ENCODE data around the gene MFN2. TPM values are rescaled to one million over a fixed set of nuclear protein-coding genes. Genes with fewer than 3 reads are reported as not detected.
"Not testable (repeated sequence)": the region's sequence is repeated elsewhere in the genome, so short reads cannot be mapped to it uniquely, and the experiment has no call there.

Gene MFN2
- total RNA-seq, 3 donors from 2014 or later (not counting 1 experiment from before 2014, with no cell fraction given) = 54.7 to 65.9 (median 55.8) TPM

DNA sequence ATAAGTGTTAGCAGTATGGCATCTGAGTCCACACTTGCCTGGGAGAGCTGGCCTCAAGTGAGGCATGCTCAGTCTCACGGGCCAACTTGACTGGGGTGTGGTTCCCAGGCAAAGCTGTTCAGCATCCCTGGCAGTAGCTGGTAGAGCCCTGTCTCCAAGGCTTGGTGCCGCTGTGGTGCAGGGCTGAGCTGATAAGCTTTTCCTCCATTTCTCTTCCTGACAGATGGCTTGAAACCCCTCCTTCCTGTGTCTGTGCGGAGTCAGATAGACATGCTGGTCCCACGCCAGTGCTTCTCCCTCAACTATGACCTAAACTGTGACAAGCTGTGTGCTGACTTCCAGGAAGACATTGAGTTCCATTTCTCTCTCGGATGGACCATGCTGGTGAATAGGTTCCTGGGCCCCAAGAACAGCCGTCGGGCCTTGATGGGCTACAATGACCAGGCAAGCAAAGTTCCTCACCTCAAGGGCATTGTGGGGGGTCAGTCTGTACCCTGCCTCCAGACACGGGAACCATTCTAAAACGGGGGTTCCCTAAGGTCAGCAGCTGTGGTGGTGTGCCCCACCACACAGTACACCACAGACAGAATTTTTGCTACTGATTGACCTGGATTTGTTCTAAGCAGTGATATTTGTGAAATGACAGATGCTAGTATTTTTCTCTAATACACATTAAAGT lies 25.4 kb downstream of the MFN2 start:
- 94% methylated on average over 9 of the region's 9 CpGs for WGBS (ENCODE audit: insufficient coverage)
- no peaks in the 10 kb centered on the region for H3K4me1 ChIP-seq (ENCODE audit: control insufficient read depth, insufficient read depth, low read length)
- no peaks in the 10 kb centered on the region for H3K27me3 Mint-ChIP-seq (ENCODE audit: low read depth in 2 of 2)
- TF ChIP-seq, protein P1, sequence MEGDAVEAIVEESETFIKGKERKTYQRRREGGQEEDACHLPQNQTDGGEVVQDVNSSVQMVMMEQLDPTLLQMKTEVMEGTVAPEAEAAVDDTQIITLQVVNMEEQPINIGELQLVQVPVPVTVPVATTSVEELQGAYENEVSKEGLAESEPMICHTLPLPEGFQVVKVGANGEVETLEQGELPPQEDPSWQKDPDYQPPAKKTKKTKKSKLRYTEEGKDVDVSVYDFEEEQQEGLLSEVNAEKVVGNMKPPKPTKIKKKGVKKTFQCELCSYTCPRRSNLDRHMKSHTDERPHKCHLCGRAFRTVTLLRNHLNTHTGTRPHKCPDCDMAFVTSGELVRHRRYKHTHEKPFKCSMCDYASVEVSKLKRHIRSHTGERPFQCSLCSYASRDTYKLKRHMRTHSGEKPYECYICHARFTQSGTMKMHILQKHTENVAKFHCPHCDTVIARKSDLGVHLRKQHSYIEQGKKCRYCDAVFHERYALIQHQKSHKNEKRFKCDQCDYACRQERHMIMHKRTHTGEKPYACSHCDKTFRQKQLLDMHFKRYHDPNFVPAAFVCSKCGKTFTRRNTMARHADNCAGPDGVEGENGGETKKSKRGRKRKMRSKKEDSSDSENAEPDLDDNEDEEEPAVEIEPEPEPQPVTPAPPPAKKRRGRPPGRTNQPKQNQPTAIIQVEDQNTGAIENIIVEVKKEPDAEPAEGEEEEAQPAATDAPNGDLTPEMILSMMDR (IDR thresholded peaks at IDR 0.05) = no peak
- H3K4me3 ChIP-seq (ENCODE audit: low read length) = no peak overlapping the region
- intact Hi-C loops (cut with micrococcal nuclease) = no loop called here
- no peaks in the 10 kb centered on the region for H3K27me3 ChIP-seq (ENCODE audit: control insufficient read depth, insufficient read depth, low read length)
- H3K36me3 ChIP-seq (ENCODE audit: control insufficient read depth, insufficient read depth, low read length) = peaks cover 67% of the 10 kb centered on the region
- peaks cover 15% of the 10 kb centered on the region for H3K36me3 Mint-ChIP-seq
- H3K27ac ChIP-seq (ENCODE audit: low read length) = no peak overlapping the region
- ATAC-seq (no peak), DNase-seq (no peak)
- no peak overlapping the region for H3K4me3 Mint-ChIP-seq
- no peaks in the 10 kb centered on the region for H3K9me3 ChIP-seq (ENCODE audit: control insufficient read depth, insufficient read depth, low read length)
- H3K9me3 Mint-ChIP-seq = no peaks in the 10 kb centered on the region
- no peak overlapping the region for H3K27ac Mint-ChIP-seq
- H3K4me1 Mint-ChIP-seq = no peaks in the 10 kb centered on the region

DNA sequence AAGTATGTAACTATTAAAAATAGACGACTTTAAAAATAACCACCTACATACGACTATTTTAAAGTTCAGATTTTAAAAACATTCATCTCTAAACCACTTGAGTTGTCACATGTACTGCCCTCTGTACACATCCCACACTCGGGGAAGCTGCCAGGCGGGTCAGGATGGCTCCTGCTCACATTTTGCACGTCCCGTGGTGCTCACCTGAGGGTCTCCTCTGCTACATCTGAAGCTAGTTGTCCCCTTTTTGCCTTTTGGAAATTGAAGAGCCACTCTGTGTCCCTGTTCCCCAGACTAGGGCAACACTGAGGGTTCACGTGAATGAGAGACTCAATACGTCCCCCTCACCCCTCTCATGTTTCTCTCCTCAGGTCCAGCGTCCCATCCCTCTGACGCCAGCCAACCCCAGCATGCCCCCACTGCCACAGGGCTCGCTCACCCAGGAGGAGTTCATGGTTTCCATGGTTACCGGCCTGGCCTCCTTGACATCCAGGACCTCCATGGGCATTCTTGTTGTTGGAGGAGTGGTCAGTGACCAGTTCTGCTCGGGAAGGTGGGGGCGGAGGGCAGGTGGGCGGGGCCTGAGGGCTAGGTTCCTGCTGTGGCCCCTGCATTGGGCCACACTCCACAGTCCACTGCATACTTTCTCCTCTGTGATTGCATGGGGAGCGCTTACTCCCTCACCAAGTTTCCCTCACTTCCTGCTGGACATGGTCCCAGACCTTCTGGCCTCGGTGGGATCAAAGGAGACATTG lies 26.1 kb downstream of the MFN2 start:
- Histone ChIP-seq H3K9me3 (ENCODE audit: control insufficient read depth, insufficient read depth, low read length) (no peaks in the 10 kb centered on the region), H3K4me1 (ENCODE audit: control insufficient read depth, insufficient read depth, low read length) (no peaks in the 10 kb centered on the region), H3K4me3 (ENCODE audit: low read length) (no peak overlapping the region), H3K36me3 (ENCODE audit: control insufficient read depth, insufficient read depth, low read length) (peaks cover 72% of the 10 kb centered on the region), H3K27ac (ENCODE audit: low read length) (no peak overlapping the region), H3K27me3 (ENCODE audit: control insufficient read depth, insufficient read depth, low read length) (no peaks in the 10 kb centered on the region)
- intact Hi-C loops (cut with micrococcal nuclease) = no loop called here
- WGBS (ENCODE audit: insufficient coverage) = 93% methylated on average over 17 of the region's 17 CpGs
- Mint-ChIP-seq H3K4me1 (no peaks in the 10 kb centered on the region), H3K9me3 (no peaks in the 10 kb centered on the region), H3K4me3 (no peak overlapping the region), H3K27me3 (ENCODE audit: low read depth in 2 of 2) (no peaks in the 10 kb centered on the region), H3K36me3 (peaks cover 15% of the 10 kb centered on the region), H3K27ac (no peak overlapping the region)
- no peak for ATAC-seq
- no peak for DNase-seq
- TF ChIP-seq, protein P1 (IDR thresholded peaks at IDR 0.05) = no peak

DNA sequence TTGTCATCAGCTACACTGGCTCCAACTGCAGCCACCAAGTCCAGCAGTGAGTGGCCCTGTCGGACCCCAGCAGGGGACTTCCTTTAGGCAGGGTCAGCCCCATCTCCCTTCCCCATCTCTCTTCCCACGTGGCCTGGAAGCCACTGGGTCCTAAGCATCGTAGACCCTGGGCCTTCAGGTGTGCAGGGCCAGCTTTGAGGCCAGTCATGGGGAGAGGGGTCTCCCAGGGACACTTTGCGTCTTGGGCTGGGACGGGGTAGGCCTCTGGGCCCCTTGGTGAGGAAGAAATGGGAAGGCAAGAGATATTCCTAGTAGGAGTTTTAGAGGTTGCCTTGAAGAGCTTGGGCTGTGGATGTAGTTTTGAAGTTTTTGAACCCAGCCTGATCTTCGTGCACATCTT lies 27.0 kb downstream of the MFN2 start:
- Histone ChIP-seq H3K9me3 (ENCODE audit: control insufficient read depth, insufficient read depth, low read length) (no peaks in the 10 kb centered on the region), H3K27ac (ENCODE audit: low read length) (no peak overlapping the region), H3K4me1 (ENCODE audit: control insufficient read depth, insufficient read depth, low read length) (no peaks in the 10 kb centered on the region), H3K27me3 (ENCODE audit: control insufficient read depth, insufficient read depth, low read length) (no peaks in the 10 kb centered on the region), H3K4me3 (ENCODE audit: low read length) (no peak overlapping the region), H3K36me3 (ENCODE audit: control insufficient read depth, insufficient read depth, low read length) (peaks cover 72% of the 10 kb centered on the region)
- Mint-ChIP-seq H3K4me1 (no peaks in the 10 kb centered on the region), H3K4me3 (no peak overlapping the region), H3K9me3 (no peaks in the 10 kb centered on the region), H3K36me3 (peaks cover 15% of the 10 kb centered on the region), H3K27ac (no peak overlapping the region), H3K27me3 (ENCODE audit: low read depth in 2 of 2) (no peaks in the 10 kb centered on the region)
- WGBS (ENCODE audit: insufficient coverage) = 96% methylated on average over 6 of the region's 6 CpGs
- intact Hi-C loops (cut with micrococcal nuclease) = no loop called here
- TF ChIP-seq, protein P1 (IDR thresholded peaks at IDR 0.05) = no peak
- no peak for DNase-seq
- ATAC-seq = no peak

DNA sequence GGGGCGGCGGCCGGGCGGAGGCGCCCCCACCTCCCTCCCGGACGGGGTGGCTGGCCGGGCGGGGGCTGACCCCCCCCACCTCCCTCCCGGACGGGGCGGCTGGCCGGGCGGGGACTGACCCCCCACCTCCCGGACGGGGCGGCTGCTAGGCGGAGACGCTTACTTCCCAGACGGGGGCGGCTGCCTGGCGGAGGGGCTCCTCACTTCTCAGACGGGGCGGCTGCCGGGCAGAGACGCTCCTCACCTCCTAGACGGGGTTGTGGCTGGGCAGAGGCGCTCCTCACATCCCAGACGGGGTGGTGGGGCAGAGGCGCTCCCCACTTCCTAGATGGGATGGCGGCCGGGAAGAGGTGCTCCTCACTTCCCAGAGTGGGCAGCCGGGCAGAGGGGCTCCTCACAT lies 28.1 kb downstream of the MFN2 start:
- H3K27ac ChIP-seq (ENCODE audit: low read length); intact Hi-C loops (cut with micrococcal nuclease); H3K4me1 Mint-ChIP-seq; DNase-seq; H3K4me3 ChIP-seq (ENCODE audit: low read length); H3K27ac Mint-ChIP-seq; H3K36me3 Mint-ChIP-seq; H3K4me3 Mint-ChIP-seq; H3K4me1 ChIP-seq (ENCODE audit: control insufficient read depth, insufficient read depth, low read length); ATAC-seq; H3K27me3 ChIP-seq (ENCODE audit: control insufficient read depth, insufficient read depth, low read length); H3K27me3 Mint-ChIP-seq (ENCODE audit: low read depth in 2 of 2); H3K9me3 ChIP-seq (ENCODE audit: control insufficient read depth, insufficient read depth, low read length); H3K9me3 Mint-ChIP-seq: not testable (repeated sequence)
- H3K36me3 ChIP-seq (ENCODE audit: control insufficient read depth, insufficient read depth, low read length) = peaks cover 76% of the 10 kb centered on the region
- 94% methylated on average over 33 of the region's 33 CpGs for WGBS (ENCODE audit: insufficient coverage)

All from natural killer cell (primary cell).